GM12878 (cell line): ENCODE data around the gene ITGA8. TPM values are rescaled to one million over a fixed set of nuclear protein-coding genes. Genes with fewer than 3 reads are reported as not detected.

ENCODE experiments used
- ATAC-seq: fragments of 200-7000 bp; cut with Tn5 transposase; 3 replicates; pipeline ENCODE4 v1.9.1; 2020; ENCODE audit warnings: mild to moderate bottlenecking, moderate library complexity
- BruUV-seq: library from RNA; stranded (reverse); fragments of 400-500 nt; replicated peaks from 2 replicates; lab custom pipeline; 2021; lab: Mats Ljungman, UMichigan
- CTCF ChIA-PET: fragments of 300-600 bp; sonication (Branson Sonifier 250); formaldehyde crosslinking; extraction: SDS; loops from one replicate; lab custom pipeline; 2021; ENCODE audit warnings: inconsistent platforms; lab: Yijun Ruan, JAX
- POLR2A ChIA-PET: fragments of 350-600 bp; formaldehyde crosslinking; extraction: SDS; loops from one replicate; lab custom pipeline; 2021; ENCODE audit warnings: inconsistent platforms; lab: Charles Lee
- RAD21 ChIA-PET: fragments of 300-600 bp; sonication (Branson Sonifier 250); formaldehyde crosslinking; loops from one replicate; lab custom pipeline; 2023; ENCODE audit warnings: antibody characterized with exemption; ENCODE audit not compliant: unreplicated experiment; lab: Charles Lee
- SMC1A ChIA-PET: fragments of 300-600 bp; sonication (Branson Sonifier 250); formaldehyde crosslinking; loops from one replicate; lab custom pipeline; 2023; ENCODE audit not compliant: unreplicated experiment, uncharacterized antibody; lab: Charles Lee
- DNase-seq: peaks from one replicate; pipeline ENCODE4 v3.0.0-alpha.2; 2011; ENCODE audit warnings: low read depth, low spot score
- FAIRE-seq: peaks from 3 replicates; lab custom pipeline; 2011; peaks lifted over from hg19 to GRCh38; lab: Jason Lieb, UNC
- H2AFZ ChIP-seq: 2 replicates; pipeline ENCODE4 v1.6.0; 2011; ENCODE audit warnings: low read depth, low read length, control low read depth; ENCODE audit not compliant: control insufficient read depth
- H3K27ac ChIP-seq: 2 replicates; pipeline ENCODE4 v1.5.1; 2011; ENCODE audit warnings: control low read depth; ENCODE audit not compliant: control insufficient read depth, insufficient read depth
- H3K27me3 ChIP-seq, 2 experiments: replicated peaks in 1 of 2; 2 replicates each; pipeline versions ENCODE4 v1.6.0 to v1.6.1; 2011; ENCODE audit warnings: low read length in 1 of 2; ENCODE audit not compliant: control insufficient read depth in 2 of 2, insufficient read depth in 2 of 2
- H3K36me3 ChIP-seq, 2 experiments: 2 replicates each; pipeline ENCODE4 v1.5.1; 2011; ENCODE audit warnings: low read length in 1 of 2; ENCODE audit not compliant: control insufficient read depth in 2 of 2, insufficient read depth in 2 of 2
- H3K4me1 ChIP-seq: 2 replicates; pipeline ENCODE4 v1.6.1; 2011; ENCODE audit warnings: mild to moderate bottlenecking, low read length, moderate library complexity, mixed read lengths; ENCODE audit not compliant: control insufficient read depth, insufficient read depth
- H3K4me2 ChIP-seq: 2 replicates; pipeline ENCODE4 v1.6.0; 2011; ENCODE audit warnings: control low read depth; ENCODE audit not compliant: control insufficient read depth, insufficient read depth
- H3K4me3 ChIP-seq: fragments of 200-600 bp; sonication (generic); 2 replicates; pipeline ENCODE4 v1.5.1; 2016
- H3K79me2 ChIP-seq: 2 replicates; pipeline ENCODE4 v1.6.0; 2011; ENCODE audit warnings: low read length; ENCODE audit not compliant: control insufficient read depth, insufficient read depth
- H3K9ac ChIP-seq: 2 replicates; pipeline ENCODE4 v1.8.0; 2011; ENCODE audit warnings: low read length, control low read depth, mixed read lengths; ENCODE audit not compliant: control insufficient read depth, insufficient read depth
- H3K9me3 ChIP-seq: replicated peaks from 3 replicates; pipeline ENCODE4 v1.5.1; 2011; ENCODE audit warnings: mild to moderate bottlenecking, low read length; ENCODE audit not compliant: control insufficient read depth, insufficient read depth
- H4K20me1 ChIP-seq: 2 replicates; pipeline ENCODE4 v1.6.0; 2011; ENCODE audit not compliant: control insufficient read depth, insufficient read depth
- BMI1 ChIP-seq: fragments of 450-650 bp; IDR thresholded peaks from 2 replicates; pipeline ENCODE4 v1.6.1; 2016; ENCODE audit warnings: mild to moderate bottlenecking, moderate library complexity, borderline replicate concordance
- EED ChIP-seq: sonication (generic); IDR thresholded peaks from 2 replicates; pipeline ENCODE4 v1.6.1; 2016; ENCODE audit warnings: antibody characterized with exemption, low read depth
- FOXK2 ChIP-seq: fragments of 450-650 bp; IDR thresholded peaks from 2 replicates; pipeline ENCODE4 v1.6.1; 2017; ENCODE audit warnings: mild to moderate bottlenecking, moderate library complexity
- GATAD2B ChIP-seq: fragments of 450-650 bp; conservative IDR thresholded peaks from 2 replicates; pipeline ENCODE4 v1.6.1; 2017; ENCODE audit warnings: low read depth, mild to moderate bottlenecking, moderate library complexity
- HDAC6 ChIP-seq: fragments of 200-600 bp; sonication (generic); IDR thresholded peaks from one replicate; pipeline ENCODE4 v1.8.0; 2017; ENCODE audit warnings: antibody characterized with exemption; ENCODE audit not compliant: unreplicated experiment
- KAT2A ChIP-seq: conservative IDR thresholded peaks from 2 replicates; pipeline ENCODE4 v1.6.1; 2011; ENCODE audit warnings: low read depth, low read length; ENCODE audit not compliant: control insufficient read depth
- RAD51 ChIP-seq: fragments of 450-650 bp; IDR thresholded peaks from 2 replicates; pipeline ENCODE4 v1.6.1; 2016; ENCODE audit warnings: moderate library complexity, mild to moderate bottlenecking, inconsistent platforms
- SIN3A ChIP-seq: IDR thresholded peaks from 2 replicates; pipeline ENCODE4 v1.6.1; 2012; ENCODE audit warnings: low read depth, low read length, improper control_type of control experiment
- SMAD5 ChIP-seq: IDR thresholded peaks from 2 replicates; pipeline ENCODE4 v1.6.1; 2016; ENCODE audit warnings: antibody characterized with exemption, low read depth
- STAT1 ChIP-seq: fragments of 450-650 bp; conservative IDR thresholded peaks from 2 replicates; pipeline ENCODE4 v1.6.1; 2014; ENCODE audit warnings: antibody characterized with exemption, mild to moderate bottlenecking
- TBL1XR1 ChIP-seq: IDR thresholded peaks from 2 replicates; pipeline ENCODE4 v1.6.1; 2012; ENCODE audit warnings: low read depth, low read length, improper control_type of control experiment
- WGBS: methylation state at CpG from one replicate; pipeline ENCODE4 v1.1.6; 2016; ENCODE audit warnings: low lambda C conversion rate; ENCODE audit not compliant: insufficient replicate concordance, insufficient coverage; ENCODE audit errors: missing lambda C conversion rate; 5-methylcytosine and 5-hydroxymethylcytosine counted together
- in situ Hi-C: fragments of 300-500 bp; cut with MboI; formaldehyde crosslinking; loops from 9 replicates; pipeline ENCODE4 v1.14.3; 2018; ENCODE audit warnings: mixed read lengths
- intact Hi-C: fragments of 100-400 bp; cut with micrococcal nuclease; formaldehyde crosslinking; loops from one replicate; pipeline ENCODE4 v1.14.2; 2022; ENCODE audit not compliant: unreplicated experiment
- polyA plus RNA-seq, 11 experiments: library from polyadenylated mRNA; depleted of rRNA in 4 of 11; unstranded in 6 of 11; stranded (reverse) in 5 of 11; fragments of >200 nt; fragmentation: Nextera tagmentation in 4 of 11; fragmentation: Illumina TruSeq in 1 of 11; extraction: Ambion mirVana in 4 of 11; extraction: Trizol in 1 of 11; gene quantifications; 1 replicate in 1 of 11; 2 replicates in 10 of 11; pipeline versions ENCODE4 v1.2.1 to v1.2.3, GENCODE V29; 2011 to 2016; ENCODE audit warnings: inconsistent platforms in 2 of 11, missing spikeins in 2 of 11, low read depth in 1 of 11
- total RNA-seq, 4 experiments: library from RNA; depleted of rRNA in 3 of 4; stranded (reverse); fragments of >200 nt in 3 of 4; fragmentation: Illumina TruSeq in 1 of 4; extraction: Trizol in 1 of 4; gene quantifications; 2 replicates each; pipeline versions ENCODE4 v1.2.1 to v1.2.3, GENCODE V29; 2013 to 2021
- TF ChIP-seq, protein P1 (sequence below): fragments of 450-650 bp; IDR thresholded peaks from 2 replicates; pipeline ENCODE4 v1.6.1; 2017; ENCODE audit warnings: mild to moderate bottlenecking, moderate library complexity
- TF ChIP-seq, protein P2 (sequence below): IDR thresholded peaks from 2 replicates; pipeline ENCODE4 v1.6.1; 2012; ENCODE audit warnings: low read length, inconsistent platforms
- TF ChIP-seq, protein P3 (sequence below): fragments of 450-650 bp; conservative IDR thresholded peaks from 2 replicates; pipeline ENCODE4 v1.6.1; 2017; ENCODE audit warnings: mild to moderate bottlenecking, moderate library complexity
- TF ChIP-seq, protein P4 (sequence below): IDR thresholded peaks from 2 replicates; pipeline ENCODE4 v1.6.1; 2011; ENCODE audit warnings: low read depth, low read length, improper control_type of control experiment, borderline replicate concordance

ITGA8 gene
- total and polyA plus RNA-seq, 10 of the 15 experiments (the other 5 are each of a cell fraction or from before 2014, with no cell fraction given): 0.03 TPM; not detected in 9

DNA sequence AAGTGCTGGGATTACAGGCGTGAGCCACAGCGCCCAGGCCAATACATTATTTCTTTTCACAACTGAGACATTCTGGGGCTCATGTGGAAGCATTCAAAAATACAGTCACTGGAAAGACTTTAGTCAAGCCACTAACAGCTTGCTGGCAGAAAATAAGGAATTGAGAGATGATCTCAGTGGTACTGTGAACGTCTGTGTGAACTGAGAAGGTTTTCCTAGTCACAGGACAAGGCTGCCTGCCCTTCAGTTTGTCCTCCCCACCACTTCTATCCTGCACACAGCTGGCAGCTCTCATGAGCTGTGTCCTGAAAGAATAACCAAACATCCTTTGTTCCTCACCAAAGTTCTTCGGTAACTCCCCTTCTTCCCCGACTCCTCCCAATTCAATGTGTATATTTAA, 31.3 kb upstream of the ITGA8 start:
- no peak overlapping the region for H3K4me3 ChIP-seq
- no peak overlapping the region for H3K4me2 ChIP-seq
- intact Hi-C loops: no loop called here
- SMC1A ChIA-PET: no interaction called here
- ATAC-seq (no peak), FAIRE-seq (no peak), DNase-seq (no peak)
- no peak overlapping the region for H3K27ac ChIP-seq
- CTCF ChIA-PET: no interaction called here
- RAD21 ChIA-PET: no interaction called here
- POLR2A ChIA-PET: interaction anchor here (0.7 kb wide), 1 partner anchor 10 kb away, joined by 4 read pairs; no protein-coding TSS in a partner anchor
- H3K9ac ChIP-seq: no peak overlapping the region
- no peak overlapping the region for H2AFZ ChIP-seq
- no peaks in the 10 kb centered on the region for H4K20me1 ChIP-seq
- no peaks in the 10 kb centered on the region for H3K79me2 ChIP-seq
- no peaks in the 10 kb centered on the region for H3K9me3 ChIP-seq
- H3K4me1 ChIP-seq: no peaks in the 10 kb centered on the region
- 28% methylated on average over 5 of the region's 5 CpGs for WGBS
- no peaks in the 10 kb centered on the region for H3K27me3 ChIP-seq
- no TSS peak for BruUV-seq
- no peaks in the 10 kb centered on the region for H3K36me3 ChIP-seq
- in situ Hi-C loops: no loop called here
- TF ChIP-seq TBL1XR1: no peak
- no peak for TF ChIP-seq KAT2A
- TF ChIP-seq, protein P1, sequence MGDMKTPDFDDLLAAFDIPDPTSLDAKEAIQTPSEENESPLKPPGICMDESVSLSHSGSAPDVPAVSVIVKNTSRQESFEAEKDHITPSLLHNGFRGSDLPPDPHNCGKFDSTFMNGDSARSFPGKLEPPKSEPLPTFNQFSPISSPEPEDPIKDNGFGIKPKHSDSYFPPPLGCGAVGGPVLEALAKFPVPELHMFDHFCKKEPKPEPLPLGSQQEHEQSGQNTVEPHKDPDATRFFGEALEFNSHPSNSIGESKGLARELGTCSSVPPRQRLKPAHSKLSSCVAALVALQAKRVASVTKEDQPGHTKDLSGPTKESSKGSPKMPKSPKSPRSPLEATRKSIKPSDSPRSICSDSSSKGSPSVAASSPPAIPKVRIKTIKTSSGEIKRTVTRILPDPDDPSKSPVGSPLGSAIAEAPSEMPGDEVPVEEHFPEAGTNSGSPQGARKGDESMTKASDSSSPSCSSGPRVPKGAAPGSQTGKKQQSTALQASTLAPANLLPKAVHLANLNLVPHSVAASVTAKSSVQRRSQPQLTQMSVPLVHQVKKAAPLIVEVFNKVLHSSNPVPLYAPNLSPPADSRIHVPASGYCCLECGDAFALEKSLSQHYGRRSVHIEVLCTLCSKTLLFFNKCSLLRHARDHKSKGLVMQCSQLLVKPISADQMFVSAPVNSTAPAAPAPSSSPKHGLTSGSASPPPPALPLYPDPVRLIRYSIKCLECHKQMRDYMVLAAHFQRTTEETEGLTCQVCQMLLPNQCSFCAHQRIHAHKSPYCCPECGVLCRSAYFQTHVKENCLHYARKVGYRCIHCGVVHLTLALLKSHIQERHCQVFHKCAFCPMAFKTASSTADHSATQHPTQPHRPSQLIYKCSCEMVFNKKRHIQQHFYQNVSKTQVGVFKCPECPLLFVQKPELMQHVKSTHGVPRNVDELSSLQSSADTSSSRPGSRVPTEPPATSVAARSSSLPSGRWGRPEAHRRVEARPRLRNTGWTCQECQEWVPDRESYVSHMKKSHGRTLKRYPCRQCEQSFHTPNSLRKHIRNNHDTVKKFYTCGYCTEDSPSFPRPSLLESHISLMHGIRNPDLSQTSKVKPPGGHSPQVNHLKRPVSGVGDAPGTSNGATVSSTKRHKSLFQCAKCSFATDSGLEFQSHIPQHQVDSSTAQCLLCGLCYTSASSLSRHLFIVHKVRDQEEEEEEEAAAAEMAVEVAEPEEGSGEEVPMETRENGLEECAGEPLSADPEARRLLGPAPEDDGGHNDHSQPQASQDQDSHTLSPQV: no peak
- no peak for TF ChIP-seq STAT1
- TF ChIP-seq GATAD2B: no peak
- no peak for TF ChIP-seq RAD51
- TF ChIP-seq, protein P2, sequence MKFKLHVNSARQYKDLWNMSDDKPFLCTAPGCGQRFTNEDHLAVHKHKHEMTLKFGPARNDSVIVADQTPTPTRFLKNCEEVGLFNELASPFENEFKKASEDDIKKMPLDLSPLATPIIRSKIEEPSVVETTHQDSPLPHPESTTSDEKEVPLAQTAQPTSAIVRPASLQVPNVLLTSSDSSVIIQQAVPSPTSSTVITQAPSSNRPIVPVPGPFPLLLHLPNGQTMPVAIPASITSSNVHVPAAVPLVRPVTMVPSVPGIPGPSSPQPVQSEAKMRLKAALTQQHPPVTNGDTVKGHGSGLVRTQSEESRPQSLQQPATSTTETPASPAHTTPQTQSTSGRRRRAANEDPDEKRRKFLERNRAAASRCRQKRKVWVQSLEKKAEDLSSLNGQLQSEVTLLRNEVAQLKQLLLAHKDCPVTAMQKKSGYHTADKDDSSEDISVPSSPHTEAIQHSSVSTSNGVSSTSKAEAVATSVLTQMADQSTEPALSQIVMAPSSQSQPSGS: no peak
- TF ChIP-seq BMI1: no peak
- no peak for TF ChIP-seq EED
- TF ChIP-seq, protein P3, sequence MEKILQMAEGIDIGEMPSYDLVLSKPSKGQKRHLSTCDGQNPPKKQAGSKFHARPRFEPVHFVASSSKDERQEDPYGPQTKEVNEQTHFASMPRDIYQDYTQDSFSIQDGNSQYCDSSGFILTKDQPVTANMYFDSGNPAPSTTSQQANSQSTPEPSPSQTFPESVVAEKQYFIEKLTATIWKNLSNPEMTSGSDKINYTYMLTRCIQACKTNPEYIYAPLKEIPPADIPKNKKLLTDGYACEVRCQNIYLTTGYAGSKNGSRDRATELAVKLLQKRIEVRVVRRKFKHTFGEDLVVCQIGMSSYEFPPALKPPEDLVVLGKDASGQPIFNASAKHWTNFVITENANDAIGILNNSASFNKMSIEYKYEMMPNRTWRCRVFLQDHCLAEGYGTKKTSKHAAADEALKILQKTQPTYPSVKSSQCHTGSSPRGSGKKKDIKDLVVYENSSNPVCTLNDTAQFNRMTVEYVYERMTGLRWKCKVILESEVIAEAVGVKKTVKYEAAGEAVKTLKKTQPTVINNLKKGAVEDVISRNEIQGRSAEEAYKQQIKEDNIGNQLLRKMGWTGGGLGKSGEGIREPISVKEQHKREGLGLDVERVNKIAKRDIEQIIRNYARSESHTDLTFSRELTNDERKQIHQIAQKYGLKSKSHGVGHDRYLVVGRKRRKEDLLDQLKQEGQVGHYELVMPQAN: no peak
- TF ChIP-seq, protein P4, sequence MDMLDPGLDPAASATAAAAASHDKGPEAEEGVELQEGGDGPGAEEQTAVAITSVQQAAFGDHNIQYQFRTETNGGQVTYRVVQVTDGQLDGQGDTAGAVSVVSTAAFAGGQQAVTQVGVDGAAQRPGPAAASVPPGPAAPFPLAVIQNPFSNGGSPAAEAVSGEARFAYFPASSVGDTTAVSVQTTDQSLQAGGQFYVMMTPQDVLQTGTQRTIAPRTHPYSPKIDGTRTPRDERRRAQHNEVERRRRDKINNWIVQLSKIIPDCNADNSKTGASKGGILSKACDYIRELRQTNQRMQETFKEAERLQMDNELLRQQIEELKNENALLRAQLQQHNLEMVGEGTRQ: no peak
- TF ChIP-seq FOXK2: no peak
- TF ChIP-seq SMAD5: no peak
- TF ChIP-seq HDAC6: no peak
- no peak for TF ChIP-seq SIN3A
